ENCODE measurements around the gene EXOSC6.
"Not testable (repeated sequence)": the region's sequence is repeated elsewhere in the genome, so short reads cannot be mapped to it uniquely, and the experiment has no call there.

EXOSC6 gene

GRCh38 chr16:70251629-70252354 lies at the start of gene EXOSC6:
EXOSC6 (minus strand) TSS chr16:70251940; CDS start chr16:70251900, 40 bp downstream.
- Histone ChIP-seq H3K4me3 (ENCODE audit: low read length) (peak within 1 kb of the TSS; percentile 81), H3K36me3 (ENCODE audit: control insufficient read depth, insufficient read depth, low read length, severe bottlenecking) (peaks cover 53% of the 10 kb centered on the region), H3K27me3 (replicated peaks; ENCODE audit: control insufficient read depth, insufficient read depth, low read length) (no peaks in the 10 kb centered on the region), H3K9me3 (ENCODE audit: control insufficient read depth, low read length) (no peaks in the 10 kb centered on the region), H3K4me1 (ENCODE audit: control insufficient read depth, insufficient read depth, low read length) (peaks cover 7% of the 10 kb centered on the region), H3K9ac (ENCODE audit: low read length) (peak within 1 kb of the TSS; percentile 86)
- DNase-seq (ENCODE audit: low read depth) = peak; percentile 93

- Histone ChIP-seq H3K36me3 (ENCODE audit: control insufficient read depth, insufficient read depth, low read length, severe bottlenecking) (no peaks in the 10 kb centered on the region), H3K9me3 (ENCODE audit: control insufficient read depth, low read length) (peaks cover 6% of the 10 kb centered on the region), H3K4me1 (ENCODE audit: control insufficient read depth, insufficient read depth, low read length) (peaks cover 4% of the 10 kb centered on the region), H3K9ac (ENCODE audit: low read length) (no peak overlapping the region), H3K4me3 (ENCODE audit: low read length) (no peak overlapping the region), H3K27me3 (replicated peaks; ENCODE audit: control insufficient read depth, insufficient read depth, low read length) (no peaks in the 10 kb centered on the region)
- DNase-seq (ENCODE audit: low read depth) = no peak
These were observed 49.4 kb upstream of the EXOSC6 start for GRCh38 chr16:70301121-70301520.

- peaks cover 6% of the 10 kb centered on the region for H3K9me3 ChIP-seq (ENCODE audit: control insufficient read depth, low read length)
- no peaks in the 10 kb centered on the region for H3K36me3 ChIP-seq (ENCODE audit: control insufficient read depth, insufficient read depth, low read length, severe bottlenecking)
- H3K9ac ChIP-seq (ENCODE audit: low read length) = peak within 1 kb of the TSS; percentile 95
- H3K4me3 ChIP-seq (ENCODE audit: low read length) = peak within 1 kb of the TSS; percentile 98
- no peaks in the 10 kb centered on the region for H3K27me3 ChIP-seq (replicated peaks; ENCODE audit: control insufficient read depth, insufficient read depth, low read length)
- peaks cover 4% of the 10 kb centered on the region for H3K4me1 ChIP-seq (ENCODE audit: control insufficient read depth, insufficient read depth, low read length)
- DNase-seq (ENCODE audit: low read depth) = peak; percentile 89
These were observed 47.5 kb upstream of the EXOSC6 start, which contains the start of gene DDX19B for GRCh38 chr16:70298988-70299938. DDX19B (plus strand) TSS chr16:70299186; CDS start chr16:70299298, 112 bp downstream.

- Histone ChIP-seq H3K4me1 (ENCODE audit: control insufficient read depth, insufficient read depth, low read length) (peaks cover 4% of the 10 kb centered on the region), H3K9ac (ENCODE audit: low read length) (no peak overlapping the region), H3K4me3 (ENCODE audit: low read length) (no peak overlapping the region), H3K27me3 (replicated peaks; ENCODE audit: control insufficient read depth, insufficient read depth, low read length) (no peaks in the 10 kb centered on the region), H3K9me3 (ENCODE audit: control insufficient read depth, low read length) (no peaks in the 10 kb centered on the region), H3K36me3 (ENCODE audit: control insufficient read depth, insufficient read depth, low read length, severe bottlenecking) (no peaks in the 10 kb centered on the region)
- no peak for DNase-seq (ENCODE audit: low read depth)
These were observed 43.9 kb upstream of the EXOSC6 start for GRCh38 chr16:70295634-70296033.

- H3K9ac ChIP-seq (ENCODE audit: low read length) = no peak overlapping the region
- H3K27me3 ChIP-seq (replicated peaks; ENCODE audit: control insufficient read depth, insufficient read depth, low read length) = no peaks in the 10 kb centered on the region
- no peak for DNase-seq (ENCODE audit: low read depth)
- H3K4me3 ChIP-seq (ENCODE audit: low read length) = no peak overlapping the region
- no peaks in the 10 kb centered on the region for H3K36me3 ChIP-seq (ENCODE audit: control insufficient read depth, insufficient read depth, low read length, severe bottlenecking)
- H3K4me1 ChIP-seq (ENCODE audit: control insufficient read depth, insufficient read depth, low read length) = peaks cover 8% of the 10 kb centered on the region
- H3K9me3 ChIP-seq (ENCODE audit: control insufficient read depth, low read length) = no peaks in the 10 kb centered on the region
These were observed 42.8 kb upstream of the EXOSC6 start for GRCh38 chr16:70294385-70295025.

GRCh38 chr16:70292148-70292547 lies 40.4 kb upstream of the EXOSC6 start:
- not testable (repeated sequence) for H3K4me3 ChIP-seq (ENCODE audit: low read length)

GRCh38 chr16:70290949-70291519 lies 39.3 kb upstream of the EXOSC6 start:
- Histone ChIP-seq H3K36me3 (ENCODE audit: control insufficient read depth, insufficient read depth, low read length, severe bottlenecking) (peaks cover under 1% of the 10 kb centered on the region), H3K9ac (ENCODE audit: low read length) (no peak overlapping the region), H3K4me1 (ENCODE audit: control insufficient read depth, insufficient read depth, low read length) (peaks cover 9% of the 10 kb centered on the region), H3K9me3 (ENCODE audit: control insufficient read depth, low read length) (no peaks in the 10 kb centered on the region), H3K27me3 (replicated peaks; ENCODE audit: control insufficient read depth, insufficient read depth, low read length) (no peaks in the 10 kb centered on the region), H3K4me3 (ENCODE audit: low read length) (no peak overlapping the region)
- DNase-seq (ENCODE audit: low read depth) = peak; percentile 21

More at GRCh38 chr16:70292148-70292547, 40.4 kb upstream of the EXOSC6 start:
- not testable (repeated sequence) for H3K27me3 ChIP-seq (replicated peaks; ENCODE audit: control insufficient read depth, insufficient read depth, low read length); DNase-seq (ENCODE audit: low read depth); H3K9ac ChIP-seq (ENCODE audit: low read length); H3K36me3 ChIP-seq (ENCODE audit: control insufficient read depth, insufficient read depth, low read length, severe bottlenecking); H3K4me1 ChIP-seq (ENCODE audit: control insufficient read depth, insufficient read depth, low read length); H3K9me3 ChIP-seq (ENCODE audit: control insufficient read depth, low read length)

GRCh38 chr16:70289229-70290094 lies 37.7 kb upstream of the EXOSC6 start, which contains the start of gene AARS1:
AARS1 (minus strand) TSS chr16:70289506; CDS start chr16:70282763, 6,743 bp downstream.
- peak; percentile 100 for DNase-seq (ENCODE audit: low read depth)
- peak within 1 kb of the TSS; percentile 98 for H3K4me3 ChIP-seq (ENCODE audit: low read length)
- peaks cover 10% of the 10 kb centered on the region for H3K36me3 ChIP-seq (ENCODE audit: control insufficient read depth, insufficient read depth, low read length, severe bottlenecking)
- no peaks in the 10 kb centered on the region for H3K9me3 ChIP-seq (ENCODE audit: control insufficient read depth, low read length)
- peaks cover 9% of the 10 kb centered on the region for H3K4me1 ChIP-seq (ENCODE audit: control insufficient read depth, insufficient read depth, low read length)
- peak within 1 kb of the TSS; percentile 100 for H3K9ac ChIP-seq (ENCODE audit: low read length)
- no peaks in the 10 kb centered on the region for H3K27me3 ChIP-seq (replicated peaks; ENCODE audit: control insufficient read depth, insufficient read depth, low read length)

GRCh38 chr16:70287304-70287971 lies 35.7 kb upstream of the EXOSC6 start:
- Histone ChIP-seq H3K9ac (ENCODE audit: low read length) (peak overlapping the region; percentile 100), H3K4me3 (ENCODE audit: low read length) (peak overlapping the region; percentile 98), H3K36me3 (ENCODE audit: control insufficient read depth, insufficient read depth, low read length, severe bottlenecking) (peaks cover 30% of the 10 kb centered on the region)
- H3K27me3 ChIP-seq (replicated peaks; ENCODE audit: control insufficient read depth, insufficient read depth, low read length); H3K4me1 ChIP-seq (ENCODE audit: control insufficient read depth, insufficient read depth, low read length); H3K9me3 ChIP-seq (ENCODE audit: control insufficient read depth, low read length); DNase-seq (ENCODE audit: low read depth): not testable (repeated sequence)

GRCh38 chr16:70276392-70276791 lies 24.7 kb upstream of the EXOSC6 start:
- no peak for DNase-seq (ENCODE audit: low read depth)
- H3K9me3 ChIP-seq (ENCODE audit: control insufficient read depth, low read length) = no peaks in the 10 kb centered on the region
- H3K27me3 ChIP-seq (replicated peaks; ENCODE audit: control insufficient read depth, insufficient read depth, low read length) = no peaks in the 10 kb centered on the region
- H3K4me1 ChIP-seq (ENCODE audit: control insufficient read depth, insufficient read depth, low read length) = no peaks in the 10 kb centered on the region
- H3K9ac ChIP-seq (ENCODE audit: low read length) = no peak overlapping the region
- peaks cover 90% of the 10 kb centered on the region for H3K36me3 ChIP-seq (ENCODE audit: control insufficient read depth, insufficient read depth, low read length, severe bottlenecking)
- no peak overlapping the region for H3K4me3 ChIP-seq (ENCODE audit: low read length)

Data from adipocyte (in vitro differentiated cells).